SU-DHL-6 (cell line): Measurements from ENCODE around the gene SPHK2.

Experiments used
- H2AFZ ChIP-seq: fragments of 200-600 bp; sonication (generic); 2 replicates; pipeline ENCODE4 v1.6.1; 2014; ENCODE audit warnings: low read depth, mild to moderate bottlenecking, moderate library complexity, mixed read lengths, antibody characterized with exemption, low read length; ENCODE audit not compliant: severe bottlenecking
- H3F3A ChIP-seq: fragments of 200-600 bp; shearing (Covaris generic); 2 replicates; pipeline ENCODE4 v1.6.0; 2016; ENCODE audit warnings: antibody characterized with exemption, mild to moderate bottlenecking; ENCODE audit not compliant: insufficient read depth
- H3K27ac ChIP-seq: fragments of 200-600 bp; sonication (generic); 2 replicates; pipeline ENCODE4 v1.5.1; 2016; ENCODE audit warnings: low read depth, mild to moderate bottlenecking, low read length, moderate library complexity, mixed read lengths
- H3K27me3 ChIP-seq: fragments of 200-600 bp; sonication (generic), shearing (Covaris generic); 2 replicates; pipeline ENCODE4 v1.6.0; 2014; ENCODE audit warnings: mild to moderate bottlenecking, low read length
- H3K36me3 ChIP-seq: fragments of 200-600 bp; sonication (generic); 2 replicates; pipeline ENCODE4 v1.6.1; 2014; ENCODE audit warnings: mild to moderate bottlenecking, low read length, mixed read lengths
- H3K4me2 ChIP-seq: fragments of 300-600, 200-600 bp; shearing (Covaris generic), sonication (generic); 2 replicates; pipeline ENCODE4 v1.6.0; 2014; ENCODE audit warnings: low read length, low read depth, mild to moderate bottlenecking; ENCODE audit not compliant: poor library complexity, severe bottlenecking
- H3K4me3 ChIP-seq: fragments of 200-600 bp; sonication (generic); 2 replicates; pipeline ENCODE4 v1.5.1; 2014; ENCODE audit warnings: antibody characterized with exemption, low read length, mild to moderate bottlenecking, mixed read lengths; ENCODE audit not compliant: insufficient read depth, poor library complexity, severe bottlenecking
- H3K79me2 ChIP-seq: fragments of 200-600 bp; sonication (generic); 2 replicates; pipeline ENCODE4 v1.6.1; 2014; ENCODE audit warnings: mild to moderate bottlenecking, low read length, moderate library complexity; ENCODE audit not compliant: insufficient read depth
- H3K9ac ChIP-seq: fragments of 200-600 bp; sonication (generic); 2 replicates; pipeline ENCODE4 v1.7.0; 2014; ENCODE audit warnings: mild to moderate bottlenecking, low read length
- H3K9me2 ChIP-seq: fragments of 200-600 bp; sonication (generic); replicated peaks from 2 replicates; pipeline ENCODE4 v1.6.1; 2014; ENCODE audit warnings: low read length; ENCODE audit not compliant: insufficient read depth
- H3K9me3 ChIP-seq: fragments of 200-600 bp; sonication (generic); 2 replicates; pipeline ENCODE4 v1.6.1; 2014; ENCODE audit warnings: low read length, mixed read lengths; ENCODE audit not compliant: insufficient read depth
- H4K20me1 ChIP-seq: fragments of 200-600 bp; sonication (generic); 2 replicates; pipeline ENCODE4 v1.6.1; 2014; ENCODE audit warnings: low read depth, mild to moderate bottlenecking, antibody characterized with exemption, low read length, moderate library complexity, mixed read lengths
- EZH2phosphoT487 ChIP-seq: fragments of 200-600 bp; sonication (generic), shearing (Covaris generic); conservative IDR thresholded peaks from 2 replicates; pipeline ENCODE4 v1.6.1; 2018; ENCODE audit warnings: mild to moderate bottlenecking, antibody characterized with exemption, low read length, moderate library complexity, mixed read lengths
- TF ChIP-seq, protein P1 (sequence below): fragments of 200-600 bp; sonication (generic); IDR thresholded peaks from one replicate; pipeline ENCODE4 v1.5.1; 2017; ENCODE audit warnings: antibody characterized with exemption, mild to moderate bottlenecking, low read length, moderate library complexity; ENCODE audit not compliant: insufficient read depth, poor library complexity, severe bottlenecking

The SPHK2 gene

GRCh38 chr19:48629297-48629598, 9.9 kb downstream of the SPHK2 start:
- no peak overlapping the region for H3K4me3 ChIP-seq
- no peak for TF ChIP-seq EZH2phosphoT487
- TF ChIP-seq, protein P1, sequence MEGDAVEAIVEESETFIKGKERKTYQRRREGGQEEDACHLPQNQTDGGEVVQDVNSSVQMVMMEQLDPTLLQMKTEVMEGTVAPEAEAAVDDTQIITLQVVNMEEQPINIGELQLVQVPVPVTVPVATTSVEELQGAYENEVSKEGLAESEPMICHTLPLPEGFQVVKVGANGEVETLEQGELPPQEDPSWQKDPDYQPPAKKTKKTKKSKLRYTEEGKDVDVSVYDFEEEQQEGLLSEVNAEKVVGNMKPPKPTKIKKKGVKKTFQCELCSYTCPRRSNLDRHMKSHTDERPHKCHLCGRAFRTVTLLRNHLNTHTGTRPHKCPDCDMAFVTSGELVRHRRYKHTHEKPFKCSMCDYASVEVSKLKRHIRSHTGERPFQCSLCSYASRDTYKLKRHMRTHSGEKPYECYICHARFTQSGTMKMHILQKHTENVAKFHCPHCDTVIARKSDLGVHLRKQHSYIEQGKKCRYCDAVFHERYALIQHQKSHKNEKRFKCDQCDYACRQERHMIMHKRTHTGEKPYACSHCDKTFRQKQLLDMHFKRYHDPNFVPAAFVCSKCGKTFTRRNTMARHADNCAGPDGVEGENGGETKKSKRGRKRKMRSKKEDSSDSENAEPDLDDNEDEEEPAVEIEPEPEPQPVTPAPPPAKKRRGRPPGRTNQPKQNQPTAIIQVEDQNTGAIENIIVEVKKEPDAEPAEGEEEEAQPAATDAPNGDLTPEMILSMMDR: no peak
- H3K9me3 ChIP-seq: no peaks in the 10 kb centered on the region
- no peak overlapping the region for H2AFZ ChIP-seq
- H3K79me2 ChIP-seq: no peaks in the 10 kb centered on the region
- H3K27me3 ChIP-seq: no peaks in the 10 kb centered on the region
- H3K27ac ChIP-seq: no peak overlapping the region
- no peaks in the 10 kb centered on the region for H4K20me1 ChIP-seq
- no peak overlapping the region for H3K9ac ChIP-seq
- H3K36me3 ChIP-seq: no peaks in the 10 kb centered on the region
- no peaks in the 10 kb centered on the region for H3K9me2 ChIP-seq
- no peak overlapping the region for H3K4me2 ChIP-seq
- H3F3A ChIP-seq: peaks cover 9% of the 10 kb centered on the region

DNA sequence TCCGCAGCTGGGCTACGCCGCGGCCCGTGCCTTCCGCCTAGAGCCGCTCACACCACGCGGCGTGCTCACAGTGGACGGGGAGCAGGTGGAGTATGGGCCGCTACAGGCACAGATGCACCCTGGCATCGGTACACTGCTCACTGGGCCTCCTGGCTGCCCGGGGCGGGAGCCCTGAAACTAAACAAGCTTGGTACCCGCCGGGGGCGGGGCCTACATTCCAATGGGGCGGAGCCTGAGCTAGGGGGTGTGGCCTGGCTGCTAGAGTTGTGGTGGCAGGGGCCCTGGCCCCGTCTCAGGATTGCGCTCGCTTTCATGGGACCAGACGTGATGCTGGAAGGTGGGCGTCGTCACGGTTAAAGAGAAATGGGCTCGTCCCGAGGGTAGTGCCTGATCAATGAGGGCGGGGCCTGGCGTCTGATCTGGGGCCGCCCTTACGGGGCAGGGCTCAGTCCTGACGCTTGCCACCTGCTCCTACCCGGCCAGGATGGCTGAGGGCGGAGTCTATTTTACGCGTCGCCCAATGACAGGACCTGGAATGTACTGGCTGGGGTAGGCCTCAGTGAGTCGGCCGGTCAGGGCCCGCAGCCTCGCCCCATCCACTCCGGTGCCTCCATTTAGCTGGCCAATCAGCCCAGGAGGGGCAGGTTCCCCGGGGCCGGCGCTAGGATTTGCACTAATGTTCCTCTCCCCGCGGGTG, 10.4 kb downstream of the SPHK2 start:
- Histone ChIP-seq H3K79me2 (no peaks in the 10 kb centered on the region), H3K4me3 (no peak overlapping the region), H2AFZ (no peak overlapping the region), H3F3A (peaks cover 9% of the 10 kb centered on the region), H3K27me3 (no peaks in the 10 kb centered on the region), H3K9me3 (no peaks in the 10 kb centered on the region), H3K9me2 (no peaks in the 10 kb centered on the region), H4K20me1 (no peaks in the 10 kb centered on the region), H3K27ac (no peak overlapping the region), H3K4me2 (no peak overlapping the region), H3K36me3 (no peaks in the 10 kb centered on the region), H3K9ac (no peak overlapping the region)
- no peak for TF ChIP-seq EZH2phosphoT487
- TF ChIP-seq, protein P1: no peak

GRCh38 chr19:48630296-48631063, 11.2 kb downstream of the SPHK2 start:
- Histone ChIP-seq H3K27me3 (no peaks in the 10 kb centered on the region), H3K9me2 (no peaks in the 10 kb centered on the region), H4K20me1 (no peaks in the 10 kb centered on the region), H3K79me2 (no peaks in the 10 kb centered on the region), H3K27ac (no peak overlapping the region), H3K36me3 (no peaks in the 10 kb centered on the region), H2AFZ (no peak overlapping the region), H3K9ac (no peak overlapping the region), H3K4me3 (no peak overlapping the region), H3F3A (peaks cover 13% of the 10 kb centered on the region), H3K9me3 (no peaks in the 10 kb centered on the region), H3K4me2 (no peak overlapping the region)
- no peak for TF ChIP-seq EZH2phosphoT487
- TF ChIP-seq, protein P1: no peak
